ENCODE data around the gene TMEM61.
A peak's percentile ranks its signal among the peaks of the same experiment; 100 is the strongest.

DNA sequence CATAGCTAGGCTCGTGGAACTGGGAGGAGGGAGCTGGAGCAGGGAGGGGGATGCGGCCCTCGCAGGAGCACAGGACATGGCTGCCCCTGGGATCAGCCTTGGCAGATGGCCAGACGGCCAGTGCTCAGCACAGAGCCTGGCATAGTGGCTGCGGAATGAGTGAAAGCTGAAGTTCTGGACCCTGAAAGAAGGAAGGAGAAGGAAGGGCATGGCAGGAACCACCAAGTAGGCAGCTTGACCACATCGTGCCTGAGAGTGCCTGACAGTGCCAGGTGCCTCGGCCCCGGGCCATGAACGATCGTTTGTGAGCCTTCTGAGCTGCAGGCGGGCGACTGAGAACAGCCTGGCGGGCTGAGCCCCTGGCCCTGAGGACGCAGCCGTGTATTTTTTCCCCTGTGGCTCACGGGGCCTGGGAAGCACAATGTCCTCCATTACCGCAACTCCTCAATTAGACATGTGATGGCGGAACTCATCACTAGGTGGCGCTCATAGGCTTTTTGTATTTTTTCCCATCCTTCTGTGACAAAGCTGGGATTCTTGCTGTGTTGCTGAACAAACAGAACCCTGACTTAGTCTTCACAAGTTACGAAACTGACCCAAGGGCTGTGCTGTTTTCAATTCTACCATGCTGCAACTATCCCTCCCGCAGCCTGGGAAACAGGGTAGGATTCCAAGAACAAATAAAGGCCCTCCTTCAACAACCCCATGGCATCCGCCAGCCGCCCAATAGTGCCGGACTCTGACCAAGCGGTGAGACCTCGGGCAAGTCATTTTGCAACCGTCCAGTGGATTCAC is 29.9 kb upstream of the TMEM61 start:
- TF ChIP-seq CTCF (IDR thresholded peaks at IDR 0.05) (peak in 5 of 7 experiments; percentile 69 to 85 (median 83)), EP300 (IDR thresholded peaks at IDR 0.05) (no peak), POLR2A (IDR thresholded peaks at IDR 0.05) (no peak)

Measured in stomach (tissue), 4 donors.